Middle frontal gyrus (tissue), 1 donor: ENCODE results near the gene BABAM1.
A peak's percentile ranks its signal among the peaks of the same experiment; 100 is the strongest.

Experiments used
- DNase-seq: peaks from one replicate; pipeline ENCODE4 v3.0.0-alpha.2; 2015; ENCODE audit warnings: low spot score; ENCODE audit errors: extremely low spot score

The BABAM1 gene

DNA sequence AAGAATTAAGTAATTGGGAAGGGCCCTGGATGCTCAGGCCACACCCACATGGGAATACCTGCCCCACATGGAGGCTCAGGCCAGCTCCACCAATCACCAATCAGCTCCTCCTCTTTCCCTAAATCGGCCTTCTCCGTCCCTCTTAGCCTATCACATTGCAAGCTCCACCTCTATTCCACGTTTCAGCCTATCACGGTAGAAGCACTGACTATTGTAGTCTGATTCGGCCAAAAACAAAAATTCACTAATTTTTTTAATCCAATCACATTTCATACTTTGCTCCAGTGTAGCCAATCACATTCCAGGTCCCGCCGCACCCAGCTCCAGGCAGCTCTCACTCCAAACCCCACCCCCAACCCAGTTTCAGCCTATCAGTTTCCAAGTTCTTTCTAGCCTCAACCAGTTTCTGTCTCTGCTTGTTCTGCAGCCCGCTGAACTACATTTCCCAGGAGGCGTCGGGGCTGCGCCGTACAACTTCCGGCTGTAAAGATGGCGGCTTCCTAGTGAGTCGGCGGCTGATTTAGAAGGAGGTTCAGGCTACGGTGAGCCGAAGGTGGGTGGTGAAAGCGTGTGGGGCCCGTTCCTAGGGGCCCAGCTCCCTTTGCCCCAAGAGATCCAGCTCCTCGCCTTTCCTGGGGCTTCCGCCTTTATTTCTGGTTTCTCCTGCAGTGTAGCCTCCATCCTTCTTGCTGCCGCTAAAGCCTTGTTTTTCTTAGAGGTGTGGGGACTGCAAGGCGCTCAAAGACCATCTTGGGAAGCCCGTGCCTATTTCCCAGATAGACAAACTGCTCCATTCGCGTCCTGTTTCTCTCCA is at the start of gene BABAM1:
Gene BABAM1 (plus strand): TSS at position 469 of the 814 bp plus-strand sequence. CDS start 1,364 bp downstream, outside the sequence.
- DNase-seq: peak; percentile 95

DNA sequence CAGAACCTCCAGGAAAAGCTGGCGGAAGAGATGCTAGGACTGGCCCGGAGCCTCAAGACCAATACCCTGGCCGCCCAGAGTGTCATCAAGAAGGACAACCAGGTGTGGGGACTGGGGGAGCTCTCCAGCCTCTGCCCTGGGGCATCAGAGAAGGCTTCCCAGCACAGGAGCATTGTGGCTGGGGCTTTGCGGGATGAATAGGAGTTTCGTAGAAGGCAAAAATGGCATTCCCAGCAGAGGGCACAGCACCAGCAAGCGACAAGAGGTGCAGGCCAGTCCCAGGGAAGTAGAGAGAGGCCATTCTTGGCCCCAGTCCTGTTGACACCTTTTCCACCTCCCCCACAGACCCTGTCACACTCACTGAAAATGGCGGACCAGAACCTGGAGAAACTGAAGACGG is 48.0 kb upstream of the BABAM1 start:
- DNase-seq: no peak

DNA sequence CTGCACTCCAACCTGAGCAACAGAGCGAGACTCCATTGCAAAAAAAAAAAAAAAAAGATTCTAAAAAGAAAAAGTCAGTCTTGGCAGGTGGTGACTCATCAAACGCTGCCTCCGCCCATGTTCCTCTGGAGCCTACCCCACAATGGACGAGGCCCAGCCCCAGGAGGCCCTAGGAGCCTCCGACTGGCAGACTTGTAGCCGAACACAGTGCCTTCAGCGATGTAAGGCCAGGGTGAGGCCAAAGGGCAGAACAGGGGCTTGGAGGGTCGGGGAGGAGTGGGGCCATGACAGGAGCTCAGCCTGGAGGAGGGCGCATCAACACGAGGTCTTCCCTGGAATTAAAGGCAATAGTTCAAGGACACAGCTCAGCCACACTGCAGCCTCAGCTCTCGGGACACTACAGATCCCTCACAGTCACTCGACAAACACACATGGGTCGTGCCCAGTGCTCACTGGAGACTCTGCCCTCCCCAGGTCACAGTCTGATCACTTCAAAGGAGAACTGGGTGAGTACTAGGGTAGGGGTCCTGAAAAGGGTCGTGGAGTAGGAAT is 47.0 kb upstream of the BABAM1 start:
- DNase-seq: no peak

DNA sequence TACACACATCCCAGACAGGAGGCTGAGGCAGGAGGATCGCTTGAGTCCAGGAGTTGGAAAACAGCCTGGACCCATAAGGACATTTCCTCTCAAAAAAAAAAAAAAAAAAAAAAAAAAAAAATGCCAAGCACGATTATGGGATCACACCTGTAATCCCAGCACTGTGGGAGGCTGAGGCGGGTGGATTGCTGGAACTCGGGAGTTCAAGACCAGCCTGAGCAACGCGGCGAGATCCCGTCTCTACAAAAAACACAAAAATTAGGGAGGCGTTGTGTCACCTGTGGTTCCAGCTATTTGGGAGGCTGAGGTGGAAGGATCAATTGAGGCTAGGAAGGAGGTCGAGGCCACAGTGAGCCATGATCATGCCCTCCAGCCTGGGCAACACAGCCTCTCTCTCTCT is 42.2 kb upstream of the BABAM1 start:
- no peak for DNase-seq

DNA sequence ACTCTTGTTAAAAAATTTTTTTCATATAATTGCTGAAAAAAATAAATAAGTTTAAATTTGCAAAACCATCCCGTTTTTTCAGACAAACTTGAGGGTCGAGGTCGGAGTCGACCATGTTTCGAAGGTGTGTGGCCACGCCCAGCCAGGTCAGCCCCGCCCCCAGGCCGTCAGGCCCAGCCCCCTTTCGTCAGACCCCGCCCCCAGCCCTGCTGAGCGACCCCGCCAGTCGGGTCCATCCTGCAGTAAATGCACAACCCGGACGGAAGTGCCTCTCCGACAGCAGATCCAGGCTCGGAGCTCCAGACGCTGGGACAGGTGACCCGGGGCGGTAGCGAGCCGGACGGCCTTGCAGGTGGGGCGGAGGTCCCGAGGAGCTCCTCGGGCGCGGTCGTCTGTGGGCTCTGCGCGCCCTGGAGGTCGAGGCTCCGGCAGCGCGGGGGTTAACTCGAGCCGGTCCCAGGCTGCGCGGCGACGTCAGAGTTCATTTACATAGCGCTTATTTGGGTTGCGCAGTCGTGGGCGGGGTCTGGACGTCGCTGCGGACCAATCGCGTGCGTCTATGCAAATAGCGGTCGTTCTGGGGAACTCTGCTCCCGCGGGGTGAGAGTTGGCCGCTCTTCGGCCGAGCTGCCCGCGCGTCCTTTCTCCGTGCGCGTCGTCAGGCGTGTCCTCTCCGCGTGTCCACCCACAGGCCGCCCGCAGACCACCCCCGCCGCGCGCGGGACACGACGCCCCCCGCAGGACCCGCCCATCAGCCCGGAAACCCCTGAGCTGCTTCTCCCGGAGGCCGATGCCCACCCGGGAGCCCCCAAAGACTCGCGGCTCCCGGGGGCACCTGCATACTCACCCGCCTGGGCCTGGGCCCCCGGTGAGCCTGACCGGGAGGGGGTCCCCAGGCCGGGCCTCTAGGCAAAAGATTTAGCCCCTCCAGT is 41.0 kb upstream of the BABAM1 start, which contains the start of gene OCEL1:
Gene OCEL1 (plus strand): TSS at position 225 of the 932 bp plus-strand sequence. CDS start 22 bp downstream, at position 247.
- peak; percentile 97 for DNase-seq

DNA sequence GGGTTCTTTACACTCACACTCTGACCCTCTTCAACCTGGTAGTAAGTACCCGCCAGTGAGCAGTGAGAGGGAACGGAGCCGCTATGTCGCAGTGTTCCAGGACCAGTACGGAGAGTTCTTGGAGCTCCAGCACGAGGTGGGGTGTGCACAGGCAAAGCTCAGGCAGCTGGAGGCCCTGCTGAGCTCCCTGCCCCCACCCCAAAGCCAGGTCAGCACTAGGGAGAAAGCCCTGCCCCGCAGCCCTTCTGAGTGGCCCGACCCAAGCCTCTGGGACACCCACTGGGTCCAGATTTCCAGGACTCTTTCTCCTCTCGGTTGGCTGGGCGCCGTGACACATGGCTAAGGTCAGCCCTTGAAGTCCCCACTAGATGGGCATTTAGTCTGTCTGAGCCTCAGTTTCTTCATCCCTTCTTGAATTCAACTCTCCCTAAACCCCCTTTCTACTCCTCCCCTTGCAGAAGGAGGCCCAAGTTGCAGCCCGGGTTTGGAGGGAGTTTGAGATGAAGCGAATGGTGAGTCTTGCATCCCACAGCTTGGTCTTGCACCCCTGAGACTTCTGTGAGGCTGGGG is 39.4 kb upstream of the BABAM1 start:
- no peak for DNase-seq

DNA sequence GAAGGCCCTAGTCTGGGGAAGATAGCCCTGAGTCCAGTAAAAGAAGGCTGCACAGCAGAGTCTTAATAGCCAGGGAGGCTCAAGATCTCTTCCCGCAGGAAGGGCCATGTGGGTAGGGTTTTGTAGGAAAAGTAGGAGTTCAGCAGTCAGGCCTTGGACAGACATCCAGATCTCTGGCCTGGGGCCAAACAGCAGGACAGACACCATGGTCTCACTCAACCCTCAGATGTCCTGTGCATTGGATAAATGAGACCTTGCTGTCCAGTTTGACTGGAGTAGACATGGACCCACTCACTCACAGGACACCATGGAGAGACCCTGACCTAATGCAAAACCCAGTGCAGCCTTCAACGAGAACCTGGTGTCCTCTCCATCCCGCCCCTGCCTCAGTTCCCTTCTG is 37.4 kb upstream of the BABAM1 start:
- no peak for DNase-seq

DNA sequence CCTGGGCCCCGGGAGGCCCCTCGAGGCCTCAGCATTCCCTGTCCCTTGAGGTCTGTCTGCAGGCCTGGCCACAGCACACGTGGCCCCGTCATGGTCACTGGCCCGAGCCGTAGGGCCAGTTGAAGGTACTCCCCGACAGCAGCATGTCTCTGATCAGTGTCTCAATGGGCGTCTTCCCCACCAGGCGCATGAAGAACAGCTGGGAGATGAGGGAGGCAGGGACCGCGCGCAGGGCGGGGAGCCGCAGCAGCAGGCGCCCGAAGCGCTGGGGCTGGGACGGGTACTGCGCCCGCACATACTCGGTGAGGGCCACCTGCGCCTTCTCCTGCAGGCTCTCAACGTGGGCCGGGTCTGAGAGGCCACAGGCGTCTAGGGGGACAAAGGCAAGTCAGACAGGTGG is 35.0 kb upstream of the BABAM1 start:
- no peak for DNase-seq

DNA sequence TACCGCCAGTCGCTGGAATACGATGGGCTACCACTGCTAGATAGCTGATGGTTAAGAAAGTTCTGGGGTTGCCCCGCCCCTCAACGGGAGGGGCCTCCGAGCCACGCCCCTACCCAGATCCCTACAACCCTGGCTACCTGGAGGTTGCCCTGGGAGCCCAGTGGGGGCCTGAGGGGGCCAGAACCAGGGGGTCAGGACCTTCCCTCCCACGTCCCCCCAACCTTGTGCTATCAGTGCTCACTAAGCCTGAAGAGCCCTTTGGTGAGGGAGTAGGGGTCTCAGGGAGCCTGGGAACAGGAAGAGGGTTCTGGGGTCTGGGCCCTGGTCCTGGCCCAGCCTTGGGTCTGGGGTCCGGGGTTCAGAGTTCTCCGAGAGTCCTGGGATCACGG is 32.3 kb upstream of the BABAM1 start:
- DNase-seq: no peak

DNA sequence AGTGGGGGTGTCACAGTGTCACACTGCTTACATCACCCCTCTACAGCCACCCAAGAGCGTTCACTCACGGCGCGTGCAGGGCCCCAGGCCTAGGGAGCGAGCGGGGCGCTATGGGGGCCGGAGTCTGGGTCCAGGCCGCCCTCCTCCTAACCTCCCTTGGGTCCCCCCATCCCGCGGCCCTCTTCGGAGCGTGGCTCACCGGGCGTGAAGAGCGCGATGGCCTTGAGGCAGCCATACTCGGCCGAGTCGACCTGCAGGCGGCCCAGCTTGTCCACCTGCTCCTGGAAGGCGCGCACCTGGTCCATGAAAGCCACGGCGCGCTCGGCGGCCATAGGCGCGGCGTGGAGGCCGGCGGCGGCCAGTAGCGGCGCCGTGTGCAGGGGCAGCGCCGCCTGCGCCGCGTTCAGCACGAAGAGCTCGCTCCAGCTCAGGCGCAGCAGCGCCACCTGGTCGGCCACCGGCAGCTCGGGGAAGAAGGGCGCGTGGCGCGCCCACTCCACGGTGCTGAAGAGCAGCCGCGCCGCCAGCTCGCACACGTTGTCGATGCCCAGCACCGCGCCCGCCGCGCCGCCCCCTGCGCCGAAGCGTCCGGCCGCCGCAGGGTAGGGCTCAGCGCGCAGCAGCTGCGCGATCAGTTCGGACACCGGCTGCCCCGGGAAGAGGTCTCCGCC is 31.8 kb upstream of the BABAM1 start:
- peak; percentile 61 for DNase-seq

DNA sequence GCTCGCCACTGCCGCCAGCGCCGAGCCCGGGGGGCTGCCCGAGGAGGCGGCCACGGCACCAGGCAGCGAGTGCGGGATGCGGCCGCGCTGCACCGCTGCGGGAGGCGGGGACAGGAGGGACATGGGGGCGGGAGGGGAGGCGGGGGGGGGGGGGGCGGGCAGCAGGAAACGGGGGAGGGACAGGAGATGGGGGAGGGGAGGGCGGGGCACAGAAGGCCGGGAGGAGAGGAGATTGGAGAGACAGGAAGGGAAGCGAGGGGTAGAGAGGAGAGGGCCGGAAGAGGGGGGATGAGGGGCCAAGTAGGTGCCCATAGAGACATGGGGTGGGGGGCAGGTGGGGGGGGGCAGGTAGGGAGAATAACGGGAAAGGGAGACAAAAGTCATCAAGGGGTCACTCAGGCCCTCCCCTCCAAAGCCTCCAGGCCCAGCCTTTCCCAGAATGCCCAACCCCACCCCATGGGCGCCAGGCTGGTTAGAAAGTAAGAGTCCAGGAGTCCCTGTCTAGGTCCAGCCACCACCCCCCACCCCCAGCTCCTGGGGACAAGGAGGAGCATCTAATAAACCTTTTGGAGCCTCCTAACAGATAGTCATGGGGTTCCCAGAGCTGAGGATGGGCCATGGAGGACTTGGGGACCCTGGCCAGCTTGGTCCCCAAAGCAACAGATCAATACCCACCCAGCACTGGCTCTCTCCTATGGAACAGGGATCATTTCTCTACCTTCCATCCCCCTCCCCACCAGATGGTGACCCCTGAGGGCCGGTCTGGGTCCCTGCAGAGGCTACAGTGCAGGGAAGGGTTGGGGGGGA is 31.1 kb upstream of the BABAM1 start:
- DNase-seq: no peak

DNA sequence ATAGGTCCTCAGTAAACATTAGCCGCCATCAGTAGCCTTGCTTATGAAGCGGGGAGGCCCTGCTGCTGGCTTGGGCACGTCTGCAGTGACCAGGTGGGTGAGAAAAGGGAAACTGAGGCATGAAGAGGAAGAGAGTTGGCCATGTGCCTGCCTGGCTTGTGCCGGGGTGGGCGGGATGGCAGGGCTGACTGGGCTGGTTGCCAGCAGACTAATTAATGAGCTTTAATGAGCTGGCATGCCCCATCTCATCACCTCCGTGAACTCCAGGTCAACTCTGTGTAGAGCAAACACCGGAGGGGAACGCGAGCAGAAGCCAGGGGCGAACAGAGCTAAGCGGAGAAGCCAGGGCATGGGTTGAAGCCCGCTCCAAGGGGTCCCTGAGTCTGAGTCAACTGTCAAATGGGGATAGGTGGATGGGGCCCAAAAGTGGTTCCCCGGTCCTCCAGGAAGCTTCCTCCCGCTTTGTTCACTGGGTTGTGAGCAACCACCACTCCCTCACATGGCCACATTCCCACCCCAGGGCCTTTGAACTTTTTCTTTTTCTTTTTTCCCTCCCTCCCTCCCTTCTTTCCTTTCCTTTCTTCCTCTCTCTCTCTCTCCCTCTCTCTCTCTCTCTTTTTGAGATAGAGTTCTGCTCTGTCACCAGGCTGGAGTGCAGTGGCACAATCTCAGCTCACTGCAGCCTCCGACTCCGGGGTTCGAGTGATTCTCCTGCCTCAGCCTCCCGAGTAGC is 30.3 kb upstream of the BABAM1 start:
- DNase-seq: no peak

DNA sequence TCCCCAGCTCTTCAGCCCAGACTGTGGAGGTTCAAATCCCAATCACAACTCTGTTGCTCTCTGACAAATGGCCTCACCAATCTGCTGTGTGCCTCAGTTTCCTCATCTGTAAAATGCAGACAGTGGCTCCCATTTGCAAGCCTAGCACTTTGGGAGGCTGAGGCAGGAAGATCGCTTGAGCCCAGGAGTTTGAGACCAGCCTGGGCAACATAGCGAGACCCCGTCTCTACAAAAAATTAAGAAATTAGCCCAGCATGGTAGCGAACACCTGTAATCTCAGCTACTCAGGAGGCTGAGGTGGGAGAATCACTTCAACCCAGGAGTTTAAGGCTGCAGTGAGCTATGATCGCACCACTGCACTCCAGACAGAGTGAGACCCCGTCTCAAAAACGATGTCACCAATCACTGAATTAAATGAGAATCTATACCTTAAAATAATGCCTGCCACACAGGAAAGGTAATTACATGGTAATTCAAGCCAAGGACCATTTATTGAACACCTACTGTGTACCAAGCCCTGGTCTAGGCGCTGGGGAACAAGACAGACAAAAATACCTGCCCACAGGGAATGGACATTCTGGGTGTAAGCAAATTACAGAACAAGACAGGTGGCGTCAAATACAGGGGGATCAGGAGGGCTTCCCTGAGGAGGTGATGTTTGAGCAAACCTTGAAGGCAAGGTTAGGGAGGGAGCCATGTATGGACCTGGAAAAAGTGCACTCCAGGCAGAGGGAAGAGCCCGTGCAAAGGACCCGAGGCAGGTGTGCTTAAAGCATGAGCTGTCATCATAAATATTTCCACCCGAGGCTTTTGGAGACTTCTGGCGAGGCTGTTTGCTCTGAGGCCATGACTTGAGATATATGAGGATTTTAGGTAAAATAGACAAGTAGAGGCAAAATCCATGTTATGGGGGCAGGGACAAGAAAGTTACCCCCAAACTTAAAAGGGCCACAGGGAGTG is 29.2 kb upstream of the BABAM1 start:
- no peak for DNase-seq

DNA sequence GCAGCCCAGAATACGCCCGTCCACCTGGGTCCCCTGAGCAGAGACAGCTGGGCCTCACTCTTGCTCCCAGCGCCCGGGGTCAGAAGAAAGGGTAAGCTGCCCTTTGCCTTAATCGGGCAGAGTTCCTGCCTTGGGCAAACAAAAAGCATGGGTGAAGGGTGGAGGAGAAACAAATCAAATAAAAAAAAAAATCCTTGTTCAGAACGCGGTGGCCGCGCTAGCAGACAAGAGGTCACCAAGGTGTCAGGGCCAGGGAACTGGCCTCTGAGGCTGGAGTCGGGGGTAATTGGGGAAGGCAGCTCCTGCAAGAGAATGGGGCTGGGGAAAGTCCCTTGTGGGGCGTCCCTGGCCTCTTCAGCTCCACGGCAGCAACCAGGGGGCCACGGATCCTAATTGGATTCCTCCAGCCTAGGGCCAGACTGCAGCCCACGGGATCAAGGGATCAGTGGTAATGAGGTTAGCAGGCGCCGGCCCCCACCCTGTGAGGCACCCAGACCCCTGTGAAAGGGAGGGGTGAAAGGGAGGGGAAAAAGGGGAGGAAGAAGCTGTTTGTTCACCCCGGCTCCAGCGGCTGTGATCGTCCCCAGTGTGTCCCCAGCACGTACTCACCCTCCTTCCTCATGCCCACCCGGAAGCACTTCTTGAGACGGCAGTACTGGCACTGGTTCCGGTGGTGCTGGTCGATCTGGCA is 27.0 kb upstream of the BABAM1 start:
- DNase-seq: no peak

DNA sequence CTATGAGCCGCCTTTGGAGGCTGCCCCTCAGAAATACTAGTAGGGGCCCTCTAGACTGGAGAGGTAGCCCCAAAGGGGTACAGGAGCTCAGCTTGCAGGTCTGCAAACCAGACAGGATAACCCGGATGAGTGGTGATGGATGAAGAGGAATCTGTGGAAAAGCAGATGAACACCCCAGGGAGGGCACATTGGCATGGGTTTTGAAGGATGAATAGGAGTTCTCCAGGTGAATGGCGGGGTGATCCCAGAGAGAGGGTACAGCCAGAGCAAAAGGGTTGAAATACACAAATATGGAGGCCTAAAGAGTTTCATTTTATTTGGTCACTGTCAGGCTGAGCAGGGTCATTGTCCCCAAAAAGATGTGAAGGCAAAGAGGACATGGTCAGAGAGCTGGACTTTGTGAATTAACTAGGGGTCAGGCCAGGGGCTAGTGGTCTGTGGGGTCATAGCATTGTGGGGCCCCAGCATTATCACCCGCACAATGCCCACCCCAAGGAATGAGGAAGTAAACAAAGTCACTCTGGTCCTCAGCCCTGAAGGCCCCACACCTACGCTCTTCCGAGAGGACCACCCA is 26.3 kb upstream of the BABAM1 start:
- DNase-seq: no peak

DNA sequence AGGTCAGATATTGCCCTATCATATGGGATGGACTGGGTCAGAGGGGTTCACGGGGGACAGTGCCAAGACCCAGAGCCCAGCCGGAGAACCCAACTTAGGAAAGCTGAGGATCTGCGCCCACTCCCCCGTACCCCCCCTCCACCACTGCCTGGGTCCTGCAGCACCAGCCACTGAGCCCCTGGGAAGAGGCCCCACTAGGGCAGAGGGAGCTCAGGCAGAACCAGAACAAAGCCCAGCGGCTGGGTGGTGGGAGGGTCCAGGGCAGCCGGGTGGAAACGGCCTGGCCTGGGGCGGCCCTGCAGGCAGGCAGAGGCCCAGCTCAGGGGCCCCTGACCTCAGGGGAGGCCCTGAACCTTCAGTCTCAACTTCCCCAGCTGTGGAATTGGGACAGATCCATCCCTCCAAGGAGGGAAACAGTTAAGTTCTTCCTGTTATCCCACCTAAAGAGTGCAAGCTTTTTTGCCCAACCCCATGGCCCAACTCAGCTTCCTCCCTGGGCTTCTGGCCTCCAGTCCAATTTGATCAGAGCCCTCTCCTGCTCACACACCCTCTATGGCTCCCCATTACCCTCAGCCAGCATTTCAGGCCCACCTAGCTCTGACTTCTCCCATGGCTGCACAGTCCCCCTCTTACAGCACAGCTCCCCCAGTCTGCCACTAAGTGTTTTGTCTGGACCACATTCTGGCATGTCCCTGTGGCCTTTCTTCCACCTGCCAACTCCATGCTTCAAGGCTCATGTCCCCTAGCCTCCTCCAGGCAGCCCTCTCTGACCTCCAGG is 24.6 kb upstream of the BABAM1 start:
- no peak for DNase-seq
